Activated CD4-positive, CD25-positive, alpha-beta regulatory T cell treated with anti-CD3 and anti-CD28 coated beads, Interleukin-2, amount 50 U/mL, for 16 hours (primary cell): ENCODE measurements around the gene MYO18A.
"Not testable (repeated sequence)": the region's sequence is repeated elsewhere in the genome, so short reads cannot be mapped to it uniquely, and the experiment has no call there.

Experiments used
- DNase-seq: peaks from one replicate; pipeline ENCODE4 v3.0.0-alpha.2; 2020; ENCODE audit warnings: low read depth, low spot score

MYO18A gene

DNA sequence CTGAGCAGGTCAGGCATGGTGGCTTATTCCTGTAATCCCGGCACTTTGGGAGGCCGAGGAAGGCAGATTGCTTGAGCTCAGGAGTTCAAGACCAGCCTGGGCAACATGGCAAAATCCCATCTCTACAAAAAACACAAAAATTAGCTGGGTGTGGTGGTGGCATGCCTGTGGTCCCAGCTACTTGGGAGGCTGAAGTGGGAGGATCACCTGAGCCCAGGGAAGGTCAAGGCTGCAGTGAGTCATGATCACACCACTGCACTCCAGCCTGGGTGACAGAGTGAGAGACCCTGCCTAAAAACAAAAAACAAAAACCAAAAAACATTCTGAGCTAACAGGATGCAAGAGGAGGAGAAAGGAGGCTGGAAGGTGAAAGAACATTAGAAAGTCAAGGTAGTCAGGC lies 33.0 kb downstream of the MYO18A start:
- not testable (repeated sequence) for DNase-seq

- DNase-seq: no peak
These were observed 33.7 kb downstream of the MYO18A start for GRCh38 chr17:29146369-29146972.

DNA sequence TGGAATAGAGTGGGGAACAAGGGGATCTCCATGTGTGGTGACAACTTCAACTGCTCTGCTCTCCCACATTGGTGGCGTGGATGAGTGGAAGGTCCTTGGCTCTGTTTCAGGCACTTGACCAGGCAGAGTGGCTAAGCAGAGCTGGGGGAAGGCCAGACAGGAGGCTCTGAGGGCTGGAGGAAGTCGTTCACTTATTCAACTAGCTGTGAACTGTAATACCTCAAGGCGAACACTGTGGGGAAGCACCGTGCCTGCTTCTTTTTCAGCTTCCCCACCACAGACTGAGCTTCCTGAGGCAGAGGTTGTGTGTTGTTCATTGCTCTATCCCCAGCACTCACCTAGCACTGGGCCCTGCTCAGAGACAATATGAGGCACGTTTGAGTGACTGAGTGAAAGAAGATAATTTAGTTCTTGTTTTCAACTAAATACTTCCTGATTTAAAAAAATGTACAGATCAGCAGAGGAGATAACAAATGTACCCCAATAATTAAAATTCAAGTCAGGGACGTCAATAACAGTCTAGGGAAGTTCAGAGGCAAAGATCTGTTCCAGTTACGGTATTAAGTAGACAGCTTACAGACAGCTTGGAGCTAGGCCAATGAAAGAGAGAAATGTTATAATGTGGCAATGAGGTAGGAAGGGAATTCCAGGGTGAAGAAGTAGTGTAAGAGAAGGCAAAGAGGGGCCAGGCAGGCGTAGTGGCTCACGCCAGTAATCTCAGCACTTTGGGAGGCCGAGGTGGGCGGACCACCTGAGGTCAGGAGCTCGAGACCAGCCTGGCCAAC lies 34.7 kb downstream of the MYO18A start:
- DNase-seq: peak; percentile 52

DNA sequence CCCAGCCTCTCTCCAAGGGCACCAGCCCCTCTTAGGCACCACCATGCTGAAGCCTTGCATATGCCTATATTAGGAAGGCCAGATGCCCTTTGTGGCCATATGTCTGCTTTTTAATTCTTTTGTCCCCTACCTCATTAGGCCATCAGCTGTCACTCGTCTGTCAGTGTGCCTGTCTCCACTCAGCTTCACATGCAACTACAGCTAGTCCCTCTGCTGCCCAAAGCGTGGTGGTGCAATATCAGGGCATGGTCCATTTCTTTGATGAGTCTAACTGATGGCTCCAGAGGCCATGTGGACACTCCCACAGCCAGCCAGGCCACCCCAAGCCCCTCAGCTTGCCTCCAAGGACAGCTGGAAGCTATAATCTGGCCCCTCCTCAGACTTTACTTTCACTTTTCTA lies 36.3 kb downstream of the MYO18A start:
- DNase-seq: no peak

GRCh38 chr17:29141514-29141876 lies 38.7 kb downstream of the MYO18A start:
- DNase-seq: no peak

- no peak for DNase-seq
These were observed 39.3 kb downstream of the MYO18A start for GRCh38 chr17:29140631-29141513.

DNA sequence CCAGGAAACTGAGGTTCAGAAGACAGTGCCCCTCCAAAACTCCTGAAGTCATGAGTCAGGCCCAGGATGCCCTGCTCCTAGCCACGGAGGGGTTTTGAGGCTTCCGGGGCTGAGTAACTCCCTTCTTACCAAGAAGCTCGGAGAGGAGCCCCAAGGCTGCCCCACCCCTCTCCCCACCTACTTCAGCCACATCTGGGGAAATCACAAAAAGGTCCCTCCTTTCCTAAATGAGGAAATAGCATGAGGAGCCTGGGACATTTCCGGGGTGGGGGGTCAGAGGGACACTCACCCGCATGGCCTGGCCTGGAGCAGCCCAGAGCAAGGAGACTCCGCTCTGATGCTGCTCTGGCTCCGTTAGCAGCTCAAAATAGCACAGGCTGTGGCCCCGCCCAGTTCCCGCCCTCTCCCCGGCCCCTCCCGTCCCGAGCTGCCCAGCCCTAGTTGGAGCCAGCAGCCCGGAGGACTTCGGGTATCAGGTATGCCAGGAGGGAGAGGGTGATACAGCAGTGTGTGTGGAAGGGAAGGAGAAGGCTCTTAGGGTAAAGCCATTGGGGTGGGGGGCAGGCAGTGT lies 40.1 kb downstream of the MYO18A start:
- peak; percentile 62 for DNase-seq

DNA sequence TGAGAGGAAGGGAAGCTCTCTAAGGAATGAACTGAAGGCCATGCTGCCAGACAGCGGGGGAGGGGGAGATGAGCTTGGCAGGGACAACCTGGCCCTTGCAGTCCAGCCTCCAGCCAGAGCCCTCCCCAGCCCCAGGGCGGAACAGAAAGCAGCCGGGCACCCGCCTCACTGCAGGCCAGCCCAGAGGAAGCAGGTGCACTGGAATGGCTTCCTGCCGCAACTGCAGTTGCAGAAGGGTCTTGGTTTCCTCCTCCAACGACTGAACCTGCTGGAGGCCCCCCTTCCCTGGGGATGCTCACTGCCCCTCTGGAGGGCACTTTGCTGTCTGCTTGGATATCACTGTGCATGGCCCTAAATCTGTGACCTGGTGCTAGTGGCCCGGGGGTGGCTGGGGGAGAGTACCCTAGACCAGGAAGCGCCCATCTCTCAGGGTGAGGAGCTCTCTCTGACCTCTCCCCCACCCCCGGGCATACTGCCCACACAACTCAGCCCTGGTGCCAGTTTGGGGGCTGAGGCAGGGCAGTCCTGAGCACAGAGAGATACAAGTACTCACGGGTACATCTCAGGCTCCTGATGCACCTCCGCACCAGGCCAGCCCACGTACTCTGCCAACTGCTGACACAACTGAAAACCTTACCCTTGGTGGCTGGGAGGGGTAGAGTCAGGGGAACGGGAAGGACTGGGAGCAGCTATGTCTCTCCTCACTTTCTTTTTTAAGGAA lies 41.1 kb downstream of the MYO18A start:
- no peak for DNase-seq

DNA sequence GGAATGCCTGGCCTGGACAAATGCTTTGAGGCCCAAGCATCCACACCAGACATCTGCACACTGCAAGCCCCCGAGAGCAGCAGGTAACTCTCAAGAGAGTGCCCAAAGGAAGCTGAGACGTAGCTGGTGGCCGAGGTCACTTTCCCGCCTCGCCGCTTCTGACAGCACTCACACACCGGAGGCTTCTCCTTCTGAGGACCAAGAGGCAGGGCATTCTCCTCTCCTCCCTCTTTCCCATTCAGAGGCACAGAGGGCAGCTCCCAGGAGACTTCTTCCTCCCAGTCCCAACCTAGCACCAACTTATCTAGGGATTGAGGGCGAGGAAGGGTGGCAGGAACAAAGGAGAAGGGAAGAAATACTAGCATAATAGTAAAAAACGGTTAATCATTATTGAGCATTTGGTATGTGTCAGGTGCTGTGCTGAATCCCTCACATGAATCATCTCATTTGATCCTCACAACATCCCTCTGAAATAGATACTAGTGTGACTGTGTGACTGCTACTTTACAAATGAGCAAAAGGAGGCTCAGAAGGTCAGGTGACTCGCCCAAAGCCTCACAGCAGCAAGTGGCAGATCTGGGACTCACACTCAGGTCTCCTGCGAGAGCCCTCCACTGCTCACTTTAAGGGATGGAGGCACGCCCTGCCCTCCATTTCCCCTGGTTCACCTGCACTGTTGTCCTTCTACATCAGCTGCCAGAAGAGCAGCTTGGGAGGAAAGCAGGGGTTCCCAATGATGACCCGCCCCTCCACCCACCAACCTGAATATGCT lies 41.8 kb downstream of the MYO18A start:
- peak; percentile 42 for DNase-seq

DNA sequence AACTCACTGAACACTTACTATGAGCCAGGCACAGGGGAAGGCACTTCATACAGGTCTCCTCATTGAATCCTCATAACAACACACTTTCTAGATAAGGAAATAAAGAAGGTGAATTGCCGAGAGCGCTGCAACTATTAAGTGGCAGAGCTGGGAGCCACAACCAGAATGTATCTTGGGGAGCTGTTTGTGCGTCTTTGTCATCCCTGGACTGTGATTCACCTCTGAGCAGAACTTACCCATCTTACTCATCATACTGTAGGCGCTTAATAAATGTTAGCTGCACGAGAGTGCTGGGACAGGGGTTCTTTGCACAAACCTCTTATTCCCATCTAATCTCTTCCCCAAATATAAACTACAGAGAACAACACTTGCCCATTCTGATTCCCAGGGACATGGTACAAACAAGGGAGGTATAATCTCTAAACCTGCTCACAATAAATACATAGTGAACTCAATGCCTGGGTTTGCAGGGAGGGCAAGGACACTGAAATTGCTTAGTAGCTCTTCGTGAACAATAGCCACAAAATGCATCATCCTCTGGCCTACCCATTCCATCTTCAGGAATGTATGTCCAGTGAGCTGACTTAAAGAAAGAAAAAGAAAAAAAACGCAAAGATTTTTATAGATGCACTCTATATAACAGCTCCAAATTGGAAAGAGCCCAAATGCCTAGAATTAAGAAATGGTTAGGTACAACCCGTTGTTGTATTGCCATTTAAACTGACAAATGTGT lies 43.0 kb downstream of the MYO18A start:
- DNase-seq: no peak

DNA sequence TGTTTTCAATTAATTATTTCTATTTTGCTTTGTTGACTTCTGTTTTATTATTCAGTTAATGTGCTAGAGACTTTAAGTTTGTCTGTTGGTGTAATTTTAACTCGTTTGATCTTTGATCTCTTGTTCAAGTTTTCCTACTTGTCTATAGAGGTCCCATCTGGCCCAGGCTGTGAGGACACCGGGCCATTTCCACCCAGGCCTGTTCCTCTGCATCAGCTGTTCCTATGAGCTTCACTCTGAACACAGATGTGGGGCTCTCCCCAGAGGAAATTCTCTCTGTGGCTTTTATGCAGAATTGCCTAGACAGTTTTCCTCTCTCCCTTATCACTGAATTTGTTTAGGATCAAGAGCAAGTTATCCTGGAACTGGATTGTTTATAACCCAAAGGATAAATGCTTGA lies 44.7 kb downstream of the MYO18A start:
- DNase-seq: no peak

GRCh38 chr17:29133121-29133713 lies 47.0 kb downstream of the MYO18A start:
- DNase-seq: no peak

DNA sequence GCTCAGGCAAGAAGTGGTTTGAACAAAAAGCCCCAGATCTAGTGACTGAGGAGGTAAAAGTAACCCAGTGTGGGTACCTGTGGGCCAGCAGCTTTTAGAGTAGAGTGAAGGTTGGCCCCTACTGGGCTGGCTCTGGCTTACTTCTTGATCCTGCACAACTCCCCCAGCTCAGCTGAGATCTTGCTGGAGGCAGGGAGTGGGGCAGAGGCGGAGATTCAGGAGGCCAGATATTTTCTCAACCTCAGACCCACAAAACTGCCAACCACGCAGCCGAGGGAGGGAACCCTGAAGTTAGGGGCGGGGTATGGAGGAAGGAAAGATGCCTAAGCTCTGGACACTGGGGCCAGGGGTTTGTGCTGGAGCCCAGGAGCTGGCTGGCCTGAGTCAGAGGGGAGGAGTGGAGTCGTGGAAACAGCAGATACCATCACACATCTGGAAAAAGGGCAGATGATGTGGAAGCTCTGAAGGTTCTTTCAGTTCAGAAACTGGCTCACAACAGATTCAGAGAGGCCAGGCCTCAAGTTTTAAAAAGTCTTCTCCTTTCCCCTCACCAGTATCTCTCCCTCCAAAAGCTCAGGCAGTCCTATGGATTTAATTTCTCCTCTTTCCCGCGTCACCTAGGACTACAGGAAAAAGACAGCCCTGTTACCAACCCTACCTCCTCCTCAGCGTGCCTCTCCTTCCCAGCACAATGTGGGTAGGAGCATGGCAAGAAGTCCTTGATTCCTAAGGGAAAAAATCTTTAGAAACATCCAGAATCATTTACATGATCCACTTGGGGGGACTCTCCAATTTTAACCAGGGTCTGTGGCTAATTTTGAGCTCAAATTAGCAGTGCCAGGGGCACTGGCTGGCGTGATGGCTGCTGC lies 48.1 kb downstream of the MYO18A start:
- DNase-seq: no peak

DNA sequence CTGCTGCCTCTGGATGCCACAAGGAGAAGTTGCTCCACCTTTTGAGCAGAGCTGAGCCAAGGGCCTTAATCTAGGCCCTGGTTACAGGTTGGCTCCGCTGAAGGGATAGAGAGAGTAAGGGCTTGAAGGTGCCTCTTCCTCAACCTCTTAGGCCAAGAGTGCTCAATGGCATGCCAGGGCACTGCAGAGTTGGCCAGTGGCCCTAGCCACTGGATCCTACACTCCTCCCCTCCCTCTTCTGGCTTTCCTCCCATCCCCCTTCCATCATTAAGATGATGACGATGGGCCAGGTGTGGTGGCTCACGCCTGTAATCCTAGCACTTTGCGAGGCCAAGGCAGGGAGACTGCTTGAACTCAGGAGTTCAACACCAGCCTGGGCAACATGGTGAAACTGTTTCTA lies 50.5 kb downstream of the MYO18A start:
- DNase-seq: no peak

GRCh38 chr17:29127840-29128239 lies 52.4 kb downstream of the MYO18A start:
- no peak for DNase-seq

DNA sequence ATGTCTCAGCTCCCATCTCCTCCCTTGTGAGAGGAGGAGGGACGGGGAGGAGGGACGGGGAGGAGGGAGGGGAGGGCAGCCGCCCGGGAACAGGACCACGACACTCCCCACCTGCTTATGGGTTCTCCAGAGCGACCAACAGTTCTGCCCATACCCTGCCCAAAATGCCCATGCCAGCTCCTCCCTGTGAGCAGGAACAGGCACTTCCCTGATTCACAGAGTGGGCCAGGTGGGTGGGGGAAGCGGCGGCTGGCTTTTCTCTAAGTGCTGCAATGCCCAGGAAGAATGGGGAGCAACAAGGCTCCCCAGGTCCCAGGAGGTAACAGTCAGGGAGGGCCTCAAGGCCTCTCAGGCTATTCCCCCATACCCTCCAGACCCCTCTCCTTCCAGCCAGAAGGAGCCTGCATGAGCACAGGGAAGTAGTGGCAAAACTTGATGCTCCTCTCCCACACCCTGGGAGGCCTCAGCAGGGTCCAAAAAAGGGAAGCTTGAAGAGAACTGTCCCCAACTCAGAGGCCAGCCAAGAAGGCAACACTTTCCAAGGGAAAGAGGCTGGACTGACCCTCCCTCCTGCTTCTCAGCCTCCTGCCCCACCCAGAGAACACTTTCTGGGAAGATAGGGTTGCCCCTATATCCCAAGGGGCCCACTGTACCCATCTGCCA lies 53.8 kb downstream of the MYO18A start:
- DNase-seq: no peak

- no peak for DNase-seq
These were observed 54.5 kb downstream of the MYO18A start for GRCh38 chr17:29125651-29126050.

DNA sequence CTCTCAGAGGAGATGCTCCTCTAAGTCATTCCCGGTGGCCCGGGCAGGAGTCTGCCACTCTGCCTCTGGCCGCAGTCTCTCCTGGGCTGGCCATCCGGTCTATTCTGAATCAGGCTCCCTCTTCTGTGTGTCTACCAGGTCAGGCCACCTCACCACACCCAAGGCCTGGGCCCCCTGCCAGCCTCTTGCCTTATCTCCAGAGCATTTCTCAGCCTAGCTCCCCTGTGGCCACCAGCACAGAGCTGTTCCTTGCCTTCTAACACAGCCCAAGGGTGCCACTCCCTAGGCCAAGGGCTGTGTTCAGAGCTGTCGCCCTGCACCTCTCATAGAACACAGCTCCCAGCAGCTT lies 55.3 kb downstream of the MYO18A start:
- no peak for DNase-seq
